ENCODE measurements around the gene PRPH.
"Not testable (repeated sequence)": the region's sequence is repeated elsewhere in the genome, so short reads cannot be mapped to it uniquely, and the experiment has no call there.

The PRPH gene

DNA sequence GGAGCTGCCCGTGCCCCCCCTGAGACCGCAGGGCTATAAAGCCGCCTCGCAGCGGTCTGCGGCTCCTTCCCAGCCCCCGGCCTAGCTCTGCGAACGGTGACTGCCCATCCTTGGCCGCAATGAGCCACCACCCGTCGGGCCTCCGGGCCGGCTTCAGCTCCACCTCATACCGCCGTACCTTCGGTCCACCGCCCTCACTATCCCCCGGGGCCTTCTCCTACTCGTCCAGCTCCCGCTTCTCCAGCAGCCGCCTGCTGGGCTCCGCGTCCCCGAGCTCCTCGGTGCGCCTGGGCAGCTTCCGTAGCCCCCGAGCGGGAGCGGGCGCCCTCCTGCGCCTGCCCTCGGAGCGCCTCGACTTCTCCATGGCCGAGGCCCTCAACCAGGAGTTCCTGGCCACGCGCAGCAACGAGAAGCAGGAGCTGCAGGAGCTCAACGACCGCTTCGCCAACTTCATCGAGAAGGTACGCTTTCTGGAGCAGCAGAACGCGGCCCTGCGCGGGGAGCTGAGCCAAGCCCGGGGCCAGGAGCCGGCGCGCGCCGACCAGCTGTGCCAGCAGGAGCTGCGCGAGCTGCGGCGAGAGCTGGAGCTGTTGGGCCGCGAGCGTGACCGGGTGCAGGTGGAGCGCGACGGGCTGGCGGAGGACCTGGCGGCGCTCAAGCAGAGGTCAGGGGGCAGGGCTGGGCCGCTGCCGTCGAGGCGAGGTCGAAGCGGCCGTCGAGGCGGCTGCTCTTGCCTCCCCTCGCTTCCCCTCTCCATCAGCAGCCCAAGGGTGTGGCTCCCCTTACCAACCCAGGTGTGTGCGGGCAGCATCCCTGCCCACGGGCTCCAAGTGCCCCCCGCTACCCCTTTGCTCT, at the start of gene PRPH:
Gene PRPH (plus strand): TSS at position 66 of the 855 bp plus-strand sequence. CDS start 54 bp downstream, at position 120.
- H3K27ac ChIP-seq (ENCODE audit: low read depth, low read length) = no peak within 1 kb of the TSS
- no peak within 1 kb of the TSS for H3K4me3 ChIP-seq (ENCODE audit: low read depth, low read length)
- H3K4me1 ChIP-seq (ENCODE audit: control insufficient read depth, insufficient read depth, low read length, unreplicated experiment) = peaks cover 5% of the 10 kb centered on the region
- H2AFZ ChIP-seq (ENCODE audit: low read length, unreplicated experiment) = no peak within 1 kb of the TSS
- no peaks in the 10 kb centered on the region for H3K79me2 ChIP-seq (ENCODE audit: control insufficient read depth, insufficient read depth, low read length, unreplicated experiment)
- H3K36me3 ChIP-seq (ENCODE audit: insufficient read depth, low read length) = no peaks in the 10 kb centered on the region
- H3K27me3 ChIP-seq (ENCODE audit: insufficient read depth, low read length) = peaks cover 42% of the 10 kb centered on the region

DNA sequence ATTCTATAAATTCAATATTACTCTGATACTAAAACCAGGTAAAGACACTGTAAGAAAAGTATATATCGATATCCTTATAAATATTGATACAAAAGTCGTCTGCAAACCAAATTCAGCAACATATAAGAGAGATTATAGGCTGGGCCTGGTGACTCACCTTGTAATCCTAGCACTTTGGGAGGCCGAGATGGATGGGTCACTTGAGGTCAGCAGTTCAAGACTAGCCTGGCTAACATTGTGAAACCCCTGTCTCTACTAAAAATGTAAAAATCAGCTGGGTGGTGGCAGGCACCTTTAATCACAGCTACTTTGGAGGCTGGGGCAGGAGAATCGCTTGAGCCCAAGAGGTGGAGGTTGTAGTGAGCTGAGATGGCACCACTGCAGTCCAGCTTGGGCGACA, 43.6 kb upstream of the PRPH start:
- Histone ChIP-seq H3K27me3 (ENCODE audit: insufficient read depth, low read length) (no peaks in the 10 kb centered on the region), H3K36me3 (ENCODE audit: insufficient read depth, low read length) (no peaks in the 10 kb centered on the region), H3K79me2 (ENCODE audit: control insufficient read depth, insufficient read depth, low read length, unreplicated experiment) (no peaks in the 10 kb centered on the region), H3K4me3 (ENCODE audit: low read depth, low read length) (no peak overlapping the region), H3K4me1 (ENCODE audit: control insufficient read depth, insufficient read depth, low read length, unreplicated experiment) (peaks cover 4% of the 10 kb centered on the region), H2AFZ (ENCODE audit: low read length, unreplicated experiment) (no peak overlapping the region), H3K27ac (ENCODE audit: low read depth, low read length) (no peak overlapping the region)

DNA sequence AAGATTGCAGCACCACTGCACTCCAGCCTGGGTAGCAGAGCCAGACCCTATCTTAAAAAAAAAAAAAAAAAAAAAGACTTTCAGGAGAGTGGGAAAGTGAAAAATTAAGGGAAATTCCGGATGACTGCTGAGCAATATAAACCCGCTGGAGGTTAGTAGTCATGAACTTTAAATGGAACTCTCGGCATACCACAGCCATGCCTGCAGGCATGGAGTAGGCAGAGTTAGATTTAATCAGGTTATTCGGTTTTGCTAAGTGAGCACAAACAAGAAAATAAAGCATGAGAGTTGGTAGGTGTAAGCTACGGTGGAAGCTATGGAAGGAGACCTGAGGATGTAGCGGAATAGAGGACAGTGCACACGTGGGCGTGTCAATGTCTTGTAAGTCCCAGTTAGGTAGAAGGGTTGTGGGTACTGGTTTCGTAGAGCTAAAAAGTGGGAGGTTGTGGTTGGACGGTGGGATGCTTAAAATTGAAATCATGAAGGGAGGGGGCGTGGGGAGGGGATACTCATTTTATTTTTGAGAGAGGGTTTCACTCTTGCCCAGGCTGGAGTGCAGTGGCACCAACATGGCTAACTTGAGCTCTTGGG, 41.8 kb upstream of the PRPH start:
- Histone ChIP-seq H2AFZ (ENCODE audit: low read length, unreplicated experiment) (no peak overlapping the region), H3K4me1 (ENCODE audit: control insufficient read depth, insufficient read depth, low read length, unreplicated experiment) (peaks cover 4% of the 10 kb centered on the region), H3K27ac (ENCODE audit: low read depth, low read length) (no peak overlapping the region), H3K79me2 (ENCODE audit: control insufficient read depth, insufficient read depth, low read length, unreplicated experiment) (no peaks in the 10 kb centered on the region), H3K4me3 (ENCODE audit: low read depth, low read length) (no peak overlapping the region), H3K27me3 (ENCODE audit: insufficient read depth, low read length) (no peaks in the 10 kb centered on the region), H3K36me3 (ENCODE audit: insufficient read depth, low read length) (no peaks in the 10 kb centered on the region)

DNA sequence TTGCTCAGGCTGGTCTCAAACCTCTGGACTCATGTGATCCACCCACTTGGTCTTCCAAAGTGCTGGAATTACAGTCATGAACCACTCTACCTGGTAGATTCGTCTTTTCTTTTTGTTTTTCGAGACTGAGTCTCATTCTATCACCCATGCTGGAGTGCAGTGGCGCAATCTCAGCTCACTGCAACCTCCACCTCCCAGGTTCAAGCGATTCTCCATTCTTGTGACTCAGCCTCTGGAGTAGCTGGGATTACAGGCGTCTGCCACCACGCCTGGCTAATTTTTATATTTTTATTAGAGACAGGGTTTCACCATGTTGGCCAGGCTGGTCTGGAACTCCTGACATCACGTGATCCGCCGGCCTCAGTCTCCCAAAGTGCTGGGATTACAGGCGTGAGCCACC, 39.5 kb upstream of the PRPH start:
- H3K27ac ChIP-seq (ENCODE audit: low read depth, low read length); H2AFZ ChIP-seq (ENCODE audit: low read length, unreplicated experiment); H3K36me3 ChIP-seq (ENCODE audit: insufficient read depth, low read length); H3K79me2 ChIP-seq (ENCODE audit: control insufficient read depth, insufficient read depth, low read length, unreplicated experiment); H3K4me3 ChIP-seq (ENCODE audit: low read depth, low read length); H3K27me3 ChIP-seq (ENCODE audit: insufficient read depth, low read length): not testable (repeated sequence)
- peaks cover 15% of the 10 kb centered on the region for H3K4me1 ChIP-seq (ENCODE audit: control insufficient read depth, insufficient read depth, low read length, unreplicated experiment)

DNA sequence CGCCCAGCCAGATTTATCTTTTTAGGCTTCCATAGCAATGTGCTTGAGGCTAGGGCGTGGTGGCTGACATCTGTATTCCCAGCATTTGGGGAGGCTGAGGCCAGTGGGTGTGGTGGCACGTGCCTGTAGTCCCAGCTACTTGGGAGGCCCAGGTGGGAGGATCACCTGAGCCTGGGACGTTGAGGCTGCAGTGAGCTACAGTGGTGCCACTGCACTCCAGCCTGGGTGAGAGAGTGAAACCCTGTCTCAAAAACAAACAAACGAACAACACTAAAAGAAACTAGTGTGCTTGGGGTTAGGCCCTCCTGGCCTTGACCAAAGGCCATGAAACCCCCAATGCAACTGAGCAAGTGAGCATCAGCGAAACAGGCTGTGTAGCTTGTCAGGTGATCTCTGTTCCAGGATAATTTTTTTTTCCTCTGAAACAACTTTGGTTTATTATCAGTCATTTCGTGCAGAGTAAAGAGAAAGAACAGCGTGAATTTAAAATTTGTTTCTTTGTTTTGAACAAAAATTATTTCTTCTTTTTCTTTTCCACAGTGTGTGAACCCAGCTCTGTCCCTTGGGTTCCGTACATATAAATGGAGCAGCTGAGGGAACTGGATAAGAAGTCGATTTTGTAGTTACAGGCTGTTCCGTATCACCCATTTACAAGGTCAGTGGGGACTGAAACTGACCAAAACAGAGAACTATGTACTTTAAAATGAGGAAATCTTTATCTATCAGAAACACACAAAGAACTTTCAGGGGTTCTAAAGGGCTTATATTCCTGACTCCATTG, 38.9 kb upstream of the PRPH start:
- Histone ChIP-seq H3K27ac (ENCODE audit: low read depth, low read length) (no peak overlapping the region), H3K36me3 (ENCODE audit: insufficient read depth, low read length) (no peaks in the 10 kb centered on the region), H3K4me1 (ENCODE audit: control insufficient read depth, insufficient read depth, low read length, unreplicated experiment) (peaks cover 21% of the 10 kb centered on the region), H2AFZ (ENCODE audit: low read length, unreplicated experiment) (no peak overlapping the region), H3K27me3 (ENCODE audit: insufficient read depth, low read length) (no peaks in the 10 kb centered on the region), H3K79me2 (ENCODE audit: control insufficient read depth, insufficient read depth, low read length, unreplicated experiment) (peaks cover 11% of the 10 kb centered on the region), H3K4me3 (ENCODE audit: low read depth, low read length) (no peak overlapping the region)

DNA sequence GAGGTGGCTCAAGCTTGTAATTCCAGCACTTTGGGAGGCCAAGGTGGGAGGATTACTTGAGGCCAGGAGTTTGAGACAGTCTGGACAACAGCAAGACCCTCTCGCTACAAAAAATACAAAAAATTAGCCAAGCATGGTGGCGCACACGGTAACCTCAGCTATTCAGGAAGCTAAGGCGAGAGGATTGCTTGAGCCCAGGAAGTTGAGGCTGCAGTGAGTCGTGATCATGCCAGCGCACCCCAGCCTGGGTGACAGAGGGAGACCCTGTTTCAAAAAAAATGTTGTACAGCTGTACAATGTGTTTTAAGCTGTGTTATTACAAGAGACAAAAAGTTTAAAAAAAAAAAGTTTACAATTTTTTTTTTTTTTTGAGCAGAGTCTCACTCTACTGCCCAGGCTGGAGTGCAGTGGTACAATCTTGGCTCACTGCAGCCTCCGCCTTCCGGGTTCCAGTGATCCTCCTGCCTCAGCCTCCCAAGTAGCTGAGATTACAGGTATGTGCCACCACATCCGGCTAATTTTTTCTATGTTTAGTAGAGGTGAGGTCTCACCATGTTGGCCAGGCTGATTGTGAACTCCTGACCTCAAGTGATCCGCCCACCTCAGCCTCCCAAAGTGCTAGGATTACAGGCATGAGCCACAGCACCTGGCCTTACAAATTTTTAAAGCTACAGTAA, 37.3 kb upstream of the PRPH start:
- not testable (repeated sequence) for H3K4me3 ChIP-seq (ENCODE audit: low read depth, low read length); H3K27me3 ChIP-seq (ENCODE audit: insufficient read depth, low read length); H3K36me3 ChIP-seq (ENCODE audit: insufficient read depth, low read length); H2AFZ ChIP-seq (ENCODE audit: low read length, unreplicated experiment); H3K27ac ChIP-seq (ENCODE audit: low read depth, low read length)
- Histone ChIP-seq H3K79me2 (ENCODE audit: control insufficient read depth, insufficient read depth, low read length, unreplicated experiment) (peaks cover 22% of the 10 kb centered on the region), H3K4me1 (ENCODE audit: control insufficient read depth, insufficient read depth, low read length, unreplicated experiment) (peaks cover 28% of the 10 kb centered on the region)

DNA sequence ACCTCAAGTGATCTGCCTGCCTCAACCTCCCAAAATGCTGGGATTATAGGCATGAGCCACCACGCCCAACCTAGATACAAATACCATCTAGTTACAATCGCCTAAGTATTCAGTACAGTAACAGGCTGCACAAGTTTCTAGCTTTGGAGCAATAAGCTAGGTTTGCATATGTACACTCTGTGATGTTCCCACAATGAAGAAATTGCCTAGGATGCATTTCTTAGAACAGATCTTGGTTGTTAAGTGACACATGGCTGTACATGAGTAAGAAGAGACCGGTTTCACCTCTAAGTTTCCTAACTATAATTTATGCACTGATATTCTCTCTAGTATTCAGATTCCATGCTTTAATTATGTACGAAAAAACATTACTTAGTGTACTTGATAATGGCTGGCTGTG, 35.5 kb upstream of the PRPH start:
- Histone ChIP-seq H3K4me1 (ENCODE audit: control insufficient read depth, insufficient read depth, low read length, unreplicated experiment) (peaks cover 36% of the 10 kb centered on the region), H3K79me2 (ENCODE audit: control insufficient read depth, insufficient read depth, low read length, unreplicated experiment) (peaks cover 34% of the 10 kb centered on the region), H3K36me3 (ENCODE audit: insufficient read depth, low read length) (no peaks in the 10 kb centered on the region), H3K27me3 (ENCODE audit: insufficient read depth, low read length) (no peaks in the 10 kb centered on the region), H3K27ac (ENCODE audit: low read depth, low read length) (peak overlapping the region; percentile 86), H3K4me3 (ENCODE audit: low read depth, low read length) (no peak overlapping the region), H2AFZ (ENCODE audit: low read length, unreplicated experiment) (no peak overlapping the region)

DNA sequence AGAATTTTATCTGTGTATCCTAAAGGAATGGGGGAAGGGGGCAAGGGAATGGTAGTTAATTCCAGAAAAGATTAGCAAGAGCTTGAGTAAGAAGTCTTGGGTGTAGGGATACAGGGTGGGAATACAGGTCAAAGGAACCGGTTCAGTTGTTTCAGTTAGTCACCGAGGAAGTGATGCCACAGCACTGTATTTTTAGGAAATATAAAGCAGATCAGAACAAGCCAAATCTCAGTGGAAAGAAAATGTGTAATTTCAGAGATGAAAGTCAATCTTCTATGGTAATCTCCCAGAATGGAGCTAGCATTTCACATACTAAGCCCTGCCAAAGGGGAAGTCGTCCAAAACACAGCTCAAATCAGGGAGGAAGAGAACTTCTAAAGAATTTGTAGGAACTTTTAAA, 34.8 kb upstream of the PRPH start:
- Histone ChIP-seq H3K36me3 (ENCODE audit: insufficient read depth, low read length) (no peaks in the 10 kb centered on the region), H3K4me1 (ENCODE audit: control insufficient read depth, insufficient read depth, low read length, unreplicated experiment) (peaks cover 36% of the 10 kb centered on the region), H3K27me3 (ENCODE audit: insufficient read depth, low read length) (no peaks in the 10 kb centered on the region), H3K27ac (ENCODE audit: low read depth, low read length) (peak overlapping the region; percentile 86), H2AFZ (ENCODE audit: low read length, unreplicated experiment) (no peak overlapping the region), H3K4me3 (ENCODE audit: low read depth, low read length) (peak overlapping the region; percentile 38), H3K79me2 (ENCODE audit: control insufficient read depth, insufficient read depth, low read length, unreplicated experiment) (peaks cover 38% of the 10 kb centered on the region)

DNA sequence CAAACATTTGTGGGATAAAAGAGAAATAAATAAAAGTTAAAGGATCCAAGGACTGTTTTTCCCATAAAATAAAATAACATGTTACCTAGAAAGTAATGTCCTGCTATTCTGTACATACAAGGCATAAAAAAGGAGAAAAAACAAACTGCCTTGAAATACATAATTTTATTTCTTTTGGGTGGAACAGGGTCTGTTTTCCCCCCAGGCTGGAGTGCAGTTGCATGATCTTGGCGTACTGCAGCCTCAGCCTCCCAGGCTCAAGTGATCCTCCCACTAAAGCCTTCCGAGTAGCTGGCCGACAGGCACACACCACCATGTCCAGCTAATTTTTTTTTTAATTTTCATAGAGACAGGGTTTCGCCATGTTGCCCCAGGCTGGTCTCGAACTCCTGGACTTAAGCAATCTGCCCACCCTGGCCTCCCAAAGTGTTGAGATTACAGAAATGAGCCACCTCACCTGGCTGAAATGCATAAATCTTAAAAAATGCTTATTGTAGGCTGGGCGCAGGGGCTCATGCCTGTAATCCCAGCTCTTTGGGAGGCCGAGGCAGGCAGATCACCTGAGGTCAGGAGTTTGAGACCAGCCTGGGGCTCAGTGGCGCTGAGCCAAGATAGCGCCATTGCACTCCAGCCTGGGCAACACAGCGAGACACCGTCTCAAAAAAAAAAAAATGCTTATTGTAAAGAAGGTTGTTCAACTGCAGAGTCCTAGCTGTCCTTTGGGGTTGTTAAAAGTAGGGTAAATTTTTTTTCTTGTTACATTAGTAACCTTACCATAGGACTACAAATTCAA, 34.2 kb upstream of the PRPH start:
- Histone ChIP-seq H3K27ac (ENCODE audit: low read depth, low read length) (peak overlapping the region; percentile 86), H3K4me3 (ENCODE audit: low read depth, low read length) (peak overlapping the region; percentile 38), H3K79me2 (ENCODE audit: control insufficient read depth, insufficient read depth, low read length, unreplicated experiment) (peaks cover 44% of the 10 kb centered on the region), H2AFZ (ENCODE audit: low read length, unreplicated experiment) (no peak overlapping the region), H3K27me3 (ENCODE audit: insufficient read depth, low read length) (no peaks in the 10 kb centered on the region), H3K36me3 (ENCODE audit: insufficient read depth, low read length) (peaks cover 2% of the 10 kb centered on the region; the same call in 1 of the 2 replicates), H3K4me1 (ENCODE audit: control insufficient read depth, insufficient read depth, low read length, unreplicated experiment) (peaks cover 36% of the 10 kb centered on the region)

DNA sequence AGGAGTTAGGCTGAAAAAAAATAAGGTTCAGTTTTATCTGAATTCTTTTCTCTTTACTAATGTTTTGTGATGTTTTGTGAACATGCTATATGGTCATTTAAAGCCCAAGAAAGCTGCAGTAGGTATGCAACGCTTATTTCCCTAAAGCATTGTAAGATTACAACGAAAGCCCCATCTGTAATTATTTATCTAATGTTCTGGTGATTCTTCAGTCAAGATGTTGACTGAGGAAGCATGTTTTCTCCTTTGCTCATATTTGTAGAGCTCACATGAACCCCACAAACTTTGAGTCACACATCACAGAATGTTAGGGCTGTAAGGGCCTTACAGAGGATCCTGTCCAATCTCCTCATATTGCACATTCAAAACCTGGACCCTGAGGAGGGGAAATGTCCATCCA, 33.2 kb upstream of the PRPH start:
- Histone ChIP-seq H2AFZ (ENCODE audit: low read length, unreplicated experiment) (no peak overlapping the region), H3K27me3 (ENCODE audit: insufficient read depth, low read length) (no peaks in the 10 kb centered on the region), H3K27ac (ENCODE audit: low read depth, low read length) (peak overlapping the region; percentile 86), H3K4me3 (ENCODE audit: low read depth, low read length) (no peak overlapping the region), H3K79me2 (ENCODE audit: control insufficient read depth, insufficient read depth, low read length, unreplicated experiment) (peaks cover 54% of the 10 kb centered on the region), H3K4me1 (ENCODE audit: control insufficient read depth, insufficient read depth, low read length, unreplicated experiment) (peaks cover 39% of the 10 kb centered on the region), H3K36me3 (ENCODE audit: insufficient read depth, low read length) (peaks cover 8% of the 10 kb centered on the region)
